GM12872 (cell line): ENCODE results near the gene PC.

Source experiments
- CTCF ChIP-seq: IDR thresholded peaks from 3 replicates; pipeline ENCODE4 v1.5.1; 2011; ENCODE audit warnings: low read depth, mild to moderate bottlenecking, low read length, moderate library complexity; ENCODE audit not compliant: insufficient read depth

The PC gene

GRCh38 chr11:66999555-66999954, 41.4 kb upstream of the PC start:
- TF ChIP-seq CTCF = no peak

- no peak for TF ChIP-seq CTCF
Observed at GRCh38 chr11:66996609-66997273, 38.6 kb upstream of the PC start.

- no peak for TF ChIP-seq CTCF
Observed at GRCh38 chr11:66992041-66992440, 33.9 kb upstream of the PC start.

GRCh38 chr11:66987924-66988637, 29.9 kb upstream of the PC start:
- no peak for TF ChIP-seq CTCF

- no peak for TF ChIP-seq CTCF
Observed at GRCh38 chr11:66987158-66987620, 29.0 kb upstream of the PC start.

- TF ChIP-seq CTCF = no peak
Observed at GRCh38 chr11:66986178-66986545, 28.0 kb upstream of the PC start.

- TF ChIP-seq CTCF = no peak
Observed at GRCh38 chr11:66985508-66986177, 27.5 kb upstream of the PC start.
